OCI-LY7 (cell line): ENCODE measurements around the gene ACTRT2. TPM values are rescaled to one million over a fixed set of nuclear protein-coding genes. Genes with fewer than 3 reads are reported as not detected.

Source experiments
- BruUV-seq: library from RNA; stranded (reverse); fragments of 400-500 nt; replicated peaks from 2 replicates; lab custom pipeline; 2021; lab: Mats Ljungman, UMichigan
- CTCF ChIA-PET: fragments of 300-600 bp; sonication (Branson Sonifier 250); formaldehyde crosslinking; loops from one replicate; lab custom pipeline; 2022; ENCODE audit warnings: antibody characterized with exemption; ENCODE audit not compliant: unreplicated experiment; lab: Charles Lee
- POLR2A ChIA-PET: fragments of 300-600 bp; sonication (Branson Sonifier 250); formaldehyde crosslinking; loops from one replicate; lab custom pipeline; 2022; ENCODE audit warnings: antibody characterized with exemption; lab: Charles Lee
- DNase-seq: peaks from one replicate; pipeline ENCODE4 v3.0.0-alpha.2; 2015; ENCODE audit warnings: low spot score
- H2AFZ ChIP-seq: fragments of 200-600 bp; sonication (generic), shearing (Covaris generic); 2 replicates; pipeline ENCODE4 v1.6.1; 2014; ENCODE audit warnings: mild to moderate bottlenecking, antibody characterized with exemption, low read length, moderate library complexity
- H3K27ac ChIP-seq: fragments of 200-600 bp; sonication (generic); 2 replicates; pipeline ENCODE4 v1.5.1; 2014; ENCODE audit warnings: mixed run types, low read depth, mild to moderate bottlenecking, moderate library complexity, low read length, inconsistent platforms; ENCODE audit not compliant: poor library complexity, severe bottlenecking
- H3K36me3 ChIP-seq: fragments of 200-600 bp; sonication (generic); 2 replicates; pipeline ENCODE4 v1.6.1; 2014; ENCODE audit warnings: mild to moderate bottlenecking, antibody characterized with exemption, low read length, moderate library complexity, mixed read lengths; ENCODE audit not compliant: insufficient read depth
- H3K4me1 ChIP-seq: fragments of 200-600 bp; sonication (generic); 2 replicates; pipeline ENCODE4 v1.5.1; 2014; ENCODE audit warnings: mild to moderate bottlenecking, low read length; ENCODE audit not compliant: insufficient read depth, poor library complexity, severe bottlenecking
- H3K4me2 ChIP-seq: fragments of 200-600 bp; sonication (generic); 2 replicates; pipeline ENCODE4 v1.6.1; 2014; ENCODE audit warnings: mild to moderate bottlenecking, low read length
- H3K4me3 ChIP-seq: fragments of 200-600 bp; sonication (generic); 2 replicates; pipeline ENCODE4 v1.5.1; 2014; ENCODE audit warnings: mild to moderate bottlenecking, low read depth, low read length; ENCODE audit not compliant: poor library complexity, severe bottlenecking
- H3K79me2 ChIP-seq: fragments of 200-600 bp; sonication (generic); 2 replicates; pipeline ENCODE4 v1.6.1; 2016; ENCODE audit warnings: low read depth, mild to moderate bottlenecking, low read length, moderate library complexity, mixed read lengths; ENCODE audit not compliant: insufficient read depth
- H3K9me2 ChIP-seq: fragments of 200-600 bp; sonication (generic); 2 replicates; pipeline ENCODE4 v1.6.1; 2016; ENCODE audit warnings: mild to moderate bottlenecking, low read length, mixed read lengths; ENCODE audit not compliant: insufficient read depth
- H3K9me3 ChIP-seq: fragments of 200-600 bp; sonication (generic); 2 replicates; pipeline ENCODE4 v1.6.1; 2014; ENCODE audit warnings: mild to moderate bottlenecking, mixed run types, low read length, mixed read lengths
- H4K20me1 ChIP-seq: fragments of 200-600 bp; sonication (generic); 2 replicates; pipeline ENCODE4 v1.6.1; 2014; ENCODE audit warnings: mild to moderate bottlenecking, antibody characterized with exemption, low read length, moderate library complexity, mixed read lengths; ENCODE audit not compliant: insufficient read depth
- CTCF ChIP-seq: fragments of 200-600 bp; sonication (generic); conservative IDR thresholded peaks from 2 replicates; pipeline ENCODE4 v1.5.1; 2014; ENCODE audit warnings: mild to moderate bottlenecking, antibody characterized with exemption, low read length, moderate library complexity, mixed read lengths
- EZH2phosphoT487 ChIP-seq: fragments of 200-600 bp; sonication (generic); IDR thresholded peaks from 2 replicates; pipeline ENCODE4 v1.6.1; 2018; ENCODE audit warnings: low read depth, borderline replicate concordance, mild to moderate bottlenecking, mixed run types, antibody characterized with exemption, low read length, moderate library complexity, mixed read lengths
- intact Hi-C: fragments of 100-400 bp; cut with micrococcal nuclease; formaldehyde crosslinking; loops from one replicate; pipeline ENCODE4 v1.10.0; 2022; ENCODE audit not compliant: unreplicated experiment
- total RNA-seq, 2 experiments: library from RNA; depleted of rRNA in 1 of 2; stranded (reverse); fragments of >200 nt in 1 of 2; shearing (Covaris generic) in 1 of 2; gene quantifications; 2 replicates each; pipeline ENCODE4 v1.2.3, GENCODE V29; 2014 to 2022

ACTRT2 gene
- total RNA-seq, 2 experiments from 2014 or later = not detected

- no peaks in the 10 kb centered on the region for H3K4me1 ChIP-seq
- no peaks in the 10 kb centered on the region for H3K9me3 ChIP-seq
- POLR2A ChIA-PET = no interaction called here
- intact Hi-C loops = no loop called here
- CTCF ChIA-PET = no interaction called here
- no peak overlapping the region for H3K27ac ChIP-seq
- BruUV-seq = no TSS peak
- no peak overlapping the region for H3K4me2 ChIP-seq
- no peak overlapping the region for H2AFZ ChIP-seq
- TF ChIP-seq CTCF (no peak), EZH2phosphoT487 (no peak)
- DNase-seq = no peak
- no peaks in the 10 kb centered on the region for H3K79me2 ChIP-seq
- H3K9me2 ChIP-seq = no peaks in the 10 kb centered on the region
- H3K4me3 ChIP-seq = no peak overlapping the region
- no peaks in the 10 kb centered on the region for H3K36me3 ChIP-seq
- no peaks in the 10 kb centered on the region for H4K20me1 ChIP-seq
Measured at GRCh38 chr1:3060127-3060526, 38.9 kb downstream of the ACTRT2 start.

- TF ChIP-seq EZH2phosphoT487 = no peak
- TF ChIP-seq CTCF = no peak
- BruUV-seq = no TSS peak
- Histone ChIP-seq H2AFZ (no peak overlapping the region), H3K36me3 (no peaks in the 10 kb centered on the region), H4K20me1 (no peaks in the 10 kb centered on the region), H3K4me3 (no peak overlapping the region), H3K9me3 (no peaks in the 10 kb centered on the region), H3K4me2 (no peak overlapping the region), H3K27ac (no peak overlapping the region), H3K4me1 (no peaks in the 10 kb centered on the region), H3K9me2 (no peaks in the 10 kb centered on the region), H3K79me2 (no peaks in the 10 kb centered on the region)
- no peak for DNase-seq
- intact Hi-C loops = no loop called here
- ChIA-PET CTCF (no interaction called here), POLR2A (no interaction called here)
Measured at GRCh38 chr1:3060601-3061551, 39.6 kb downstream of the ACTRT2 start.

- Histone ChIP-seq H3K9me3 (no peaks in the 10 kb centered on the region), H3K27ac (no peak overlapping the region), H3K4me2 (no peak overlapping the region), H3K4me3 (no peak overlapping the region), H3K9me2 (no peaks in the 10 kb centered on the region), H3K79me2 (no peaks in the 10 kb centered on the region), H3K36me3 (no peaks in the 10 kb centered on the region), H4K20me1 (no peaks in the 10 kb centered on the region), H2AFZ (no peak overlapping the region), H3K4me1 (no peaks in the 10 kb centered on the region)
- POLR2A ChIA-PET = no interaction called here
- DNase-seq = no peak
- TF ChIP-seq EZH2phosphoT487 (no peak), CTCF (no peak)
- no TSS peak for BruUV-seq
- CTCF ChIA-PET = no interaction called here
- intact Hi-C loops = no loop called here
Measured at GRCh38 chr1:3061566-3061965, 40.3 kb downstream of the ACTRT2 start.
